ENCODE results near the gene TDG. TPM values are rescaled to one million over a fixed set of nuclear protein-coding genes. Genes with fewer than 3 reads are reported as not detected.
A peak's percentile ranks its signal among the peaks of the same experiment; 100 is the strongest.

The TDG gene
- total and polyA plus RNA-seq, 2 donors (not counting 3 experiments of a cell fraction or from before 2014, with no cell fraction given): 17.6 to 36.8 TPM

DNA sequence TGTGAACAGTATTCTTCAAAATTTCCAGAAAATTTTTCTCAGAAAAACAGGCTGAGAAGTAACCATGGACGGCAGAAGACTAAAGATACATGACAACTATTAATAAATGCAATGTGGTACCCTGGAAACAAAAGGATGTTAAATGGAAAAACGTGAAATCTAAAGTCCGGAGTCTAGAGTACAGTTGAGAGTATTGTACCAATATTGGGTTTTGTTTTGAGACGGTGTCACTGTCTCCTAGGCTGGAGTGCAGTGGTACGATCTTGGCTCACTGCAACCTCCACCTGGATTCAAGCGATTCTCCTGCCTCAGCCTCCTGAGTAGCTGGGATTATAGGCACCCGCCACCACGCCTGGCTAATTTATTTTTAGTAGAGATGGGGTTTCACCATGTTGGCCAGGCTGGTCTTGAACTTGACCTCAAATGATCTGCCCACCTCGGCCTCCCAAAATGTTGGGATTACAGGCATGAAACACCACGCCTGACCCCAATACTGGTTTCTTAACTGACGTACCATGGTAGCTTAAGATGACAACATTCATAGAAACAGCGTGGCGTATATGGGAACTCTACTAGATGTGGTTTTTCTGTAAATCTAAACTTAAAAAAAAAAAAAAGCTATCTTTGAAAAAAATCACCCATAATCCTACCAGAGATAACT is 16.8 kb upstream of the TDG start:
- POLR2A ChIA-PET: interaction anchor here (0.6 kb wide), 1 partner anchor 177 kb away, joined by 4 read pairs; no protein-coding TSS in a partner anchor
- FAIRE-seq: no peak
- BruUV-seq (replicated peaks): no TSS peak

More for the DNA sequence above, 16.8 kb upstream of the TDG start:
- no peaks in the 10 kb centered on the region for H3K9me3 ChIP-seq (replicated peaks; ENCODE audit: control insufficient read depth, insufficient read depth, low read length)
- H3K9me1 ChIP-seq (replicated peaks; ENCODE audit: control insufficient read depth, extremely low read depth, insufficient read depth, low read length): no peaks in the 10 kb centered on the region
- no peak overlapping the region for H2AFZ ChIP-seq (ENCODE audit: low read depth, low read length)
- no peaks in the 10 kb centered on the region for H3K4me1 ChIP-seq (ENCODE audit: control insufficient read depth, extremely low read depth, insufficient read depth, low read length)
- no peak for TF ChIP-seq MYC (IDR thresholded peaks at IDR 0.05; ENCODE audit: low read depth, low read length)
- TF ChIP-seq POLR2AphosphoS5 (IDR thresholded peaks at IDR 0.05; ENCODE audit: insufficient read depth, low read depth, low read length): peak; percentile 28
- peak; percentile 22 for TF ChIP-seq POLR2A (IDR thresholded peaks at IDR 0.05; ENCODE audit: low read depth, low read length)
- TF ChIP-seq EZH2 (IDR thresholded peaks at IDR 0.05; ENCODE audit: borderline replicate concordance, low read depth, low read length, severe bottlenecking): no peak
- TF ChIP-seq, protein P1, sequence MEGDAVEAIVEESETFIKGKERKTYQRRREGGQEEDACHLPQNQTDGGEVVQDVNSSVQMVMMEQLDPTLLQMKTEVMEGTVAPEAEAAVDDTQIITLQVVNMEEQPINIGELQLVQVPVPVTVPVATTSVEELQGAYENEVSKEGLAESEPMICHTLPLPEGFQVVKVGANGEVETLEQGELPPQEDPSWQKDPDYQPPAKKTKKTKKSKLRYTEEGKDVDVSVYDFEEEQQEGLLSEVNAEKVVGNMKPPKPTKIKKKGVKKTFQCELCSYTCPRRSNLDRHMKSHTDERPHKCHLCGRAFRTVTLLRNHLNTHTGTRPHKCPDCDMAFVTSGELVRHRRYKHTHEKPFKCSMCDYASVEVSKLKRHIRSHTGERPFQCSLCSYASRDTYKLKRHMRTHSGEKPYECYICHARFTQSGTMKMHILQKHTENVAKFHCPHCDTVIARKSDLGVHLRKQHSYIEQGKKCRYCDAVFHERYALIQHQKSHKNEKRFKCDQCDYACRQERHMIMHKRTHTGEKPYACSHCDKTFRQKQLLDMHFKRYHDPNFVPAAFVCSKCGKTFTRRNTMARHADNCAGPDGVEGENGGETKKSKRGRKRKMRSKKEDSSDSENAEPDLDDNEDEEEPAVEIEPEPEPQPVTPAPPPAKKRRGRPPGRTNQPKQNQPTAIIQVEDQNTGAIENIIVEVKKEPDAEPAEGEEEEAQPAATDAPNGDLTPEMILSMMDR (IDR thresholded peaks at IDR 0.05; ENCODE audit: extremely low read depth in 1 of 2, insufficient read depth in 1 of 2, low read depth in 1 of 2, low read length in 2 of 2): no peak
- DNase-seq (ENCODE audit: low read depth, low spot score): no peak
- H3K9ac ChIP-seq (replicated peaks; ENCODE audit: extremely low read depth, insufficient read depth, low read length): no peak overlapping the region
- H3K36me3 ChIP-seq (ENCODE audit: control insufficient read depth in 2 of 2, extremely low read depth in 1 of 2, insufficient read depth in 2 of 2, low read length in 2 of 2): peaks cover 42 to 54% of the 10 kb centered on the region in 2 experiments
- H4K20me1 ChIP-seq (replicated peaks; ENCODE audit: control insufficient read depth, extremely low read depth, insufficient read depth, low read length): peaks cover 2% of the 10 kb centered on the region
- no peak overlapping the region for H3K4me3 ChIP-seq (replicated peaks in 1 of 3; ENCODE audit: insufficient read depth in 1 of 3, low read depth in 1 of 3, low read length in 3 of 3)
- CTCF ChIA-PET: interaction anchor here (0.9 kb wide), 1 partner anchor 16 kb away, joined by 4 read pairs; no protein-coding TSS in a partner anchor
- H3K27ac ChIP-seq (ENCODE audit: insufficient read depth, low read depth, low read length): no peak overlapping the region
- no peak overlapping the region for H3K4me2 ChIP-seq (ENCODE audit: insufficient read depth, low read length)
- no peaks in the 10 kb centered on the region for H3K27me3 ChIP-seq (ENCODE audit: control insufficient read depth in 2 of 2, insufficient read depth in 2 of 2, low read length in 2 of 2)
- intact Hi-C loops (cut with micrococcal nuclease): loop anchor here (10.0 kb wide), 1 partner anchor 1186 kb away; no protein-coding TSS in a partner anchor
- H3K79me2 ChIP-seq (ENCODE audit: control insufficient read depth, insufficient read depth, low read length): peaks cover 6% of the 10 kb centered on the region
- dilution Hi-C loops (cut with MboI; ENCODE audit: extremely low pct_ligation_motif_present, low sequenced_read_pairs): no loop called here

All from endothelial cell of umbilical vein (primary cell).